Stimulated activated CD8-positive, alpha-beta memory T cell treated with anti-CD3 and anti-CD28 coated beads, Interleukin-2, amount 100 ng/mL, for 1 hour (primary cell): ENCODE data around the gene PATE2.

Source experiments
- DNase-seq, 2 donors: peaks; one replicate each; pipeline ENCODE4 v3.0.0-alpha.2; 2020; ENCODE audit warnings: low read depth in 2 of 2

The PATE2 gene

GRCh38 chr11:125778728-125779127, at the start of gene PATE2:
TSS of gene PATE2 (minus strand) at chr11:125778828. CDS start at chr11:125778773, 55 bp downstream.
- no peak for DNase-seq

GRCh38 chr11:125807909-125808308, 29.3 kb upstream of the PATE2 start:
- no peak for DNase-seq

GRCh38 chr11:125802387-125802786, 23.8 kb upstream of the PATE2 start:
- no peak for DNase-seq

GRCh38 chr11:125799808-125800207, 21.2 kb upstream of the PATE2 start:
- no peak for DNase-seq

- no peak for DNase-seq
Measured at GRCh38 chr11:125797641-125798040, 19.0 kb upstream of the PATE2 start.

GRCh38 chr11:125790825-125791224, 12.2 kb upstream of the PATE2 start:
- no peak for DNase-seq

GRCh38 chr11:125787827-125788226, 9.2 kb upstream of the PATE2 start, which contains the start of gene PATE3:
TSS of gene PATE3 (plus strand) at chr11:125788127. CDS start at chr11:125788152, 25 bp downstream.
- DNase-seq = no peak

GRCh38 chr11:125784678-125785077, 6.0 kb upstream of the PATE2 start:
- no peak for DNase-seq

- no peak for DNase-seq
Measured at GRCh38 chr11:125777309-125777708, 1.3 kb downstream of the PATE2 start.

GRCh38 chr11:125773516-125773915, 5.1 kb downstream of the PATE2 start:
- no peak for DNase-seq

- DNase-seq = no peak
Measured at GRCh38 chr11:125772834-125773505, 5.7 kb downstream of the PATE2 start.

- DNase-seq = no peak
Measured at GRCh38 chr11:125770583-125770982, 8.0 kb downstream of the PATE2 start.

- no peak for DNase-seq
Measured at GRCh38 chr11:125768336-125769046, 10.1 kb downstream of the PATE2 start.

GRCh38 chr11:125766251-125766650, 12.4 kb downstream of the PATE2 start:
- DNase-seq = no peak

- DNase-seq = no peak
Measured at GRCh38 chr11:125763483-125763882, 15.1 kb downstream of the PATE2 start.

- DNase-seq = no peak
Measured at GRCh38 chr11:125762445-125762844, 16.2 kb downstream of the PATE2 start.

- DNase-seq = no peak
Measured at GRCh38 chr11:125756050-125756449, 22.6 kb downstream of the PATE2 start.

GRCh38 chr11:125750629-125751028, 28.0 kb downstream of the PATE2 start:
- no peak for DNase-seq

- DNase-seq = no peak
Measured at GRCh38 chr11:125745979-125746378, 32.6 kb downstream of the PATE2 start, which contains the start of gene PATE1. TSS of gene PATE1 (plus strand) at chr11:125746279. CDS start at chr11:125746305, 26 bp downstream.

GRCh38 chr11:125743681-125744080, 34.9 kb downstream of the PATE2 start:
- DNase-seq = no peak

GRCh38 chr11:125740617-125741016, 38.0 kb downstream of the PATE2 start:
- DNase-seq = no peak

- DNase-seq = no peak
Measured at GRCh38 chr11:125728969-125729368, 49.7 kb downstream of the PATE2 start.
